GM19238 (cell line): ENCODE measurements around the gene C19orf12.

Experiments used
- DNase-seq: peaks from one replicate; pipeline ENCODE4 v3.0.0; 2011; ENCODE audit warnings: low spot score; ENCODE audit not compliant: insufficient read length

C19orf12 gene

DNA sequence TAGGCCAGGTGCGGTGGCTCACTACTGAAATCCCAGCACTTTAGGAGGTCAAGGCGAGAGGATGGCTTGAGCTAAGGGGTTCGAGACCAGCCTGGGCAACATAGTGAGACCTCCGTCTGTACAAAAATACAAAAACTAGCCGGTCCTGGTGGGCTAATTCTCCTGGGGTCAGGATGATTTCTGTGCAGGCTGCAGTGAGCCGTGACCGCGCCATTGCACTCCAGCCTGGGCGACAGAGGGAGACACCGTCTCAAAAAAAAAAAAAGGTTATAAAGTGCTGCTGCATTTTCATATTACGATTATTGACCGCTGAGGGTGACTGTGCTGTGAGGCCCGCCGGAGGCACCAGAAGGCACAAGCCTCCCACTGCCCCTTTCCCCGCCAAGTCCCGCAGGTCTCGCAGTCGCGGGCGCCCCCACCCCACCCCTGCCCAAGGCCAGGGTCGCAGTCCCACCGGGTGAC, 50.3 kb downstream of the C19orf12 start:
- DNase-seq, result no peak

DNA sequence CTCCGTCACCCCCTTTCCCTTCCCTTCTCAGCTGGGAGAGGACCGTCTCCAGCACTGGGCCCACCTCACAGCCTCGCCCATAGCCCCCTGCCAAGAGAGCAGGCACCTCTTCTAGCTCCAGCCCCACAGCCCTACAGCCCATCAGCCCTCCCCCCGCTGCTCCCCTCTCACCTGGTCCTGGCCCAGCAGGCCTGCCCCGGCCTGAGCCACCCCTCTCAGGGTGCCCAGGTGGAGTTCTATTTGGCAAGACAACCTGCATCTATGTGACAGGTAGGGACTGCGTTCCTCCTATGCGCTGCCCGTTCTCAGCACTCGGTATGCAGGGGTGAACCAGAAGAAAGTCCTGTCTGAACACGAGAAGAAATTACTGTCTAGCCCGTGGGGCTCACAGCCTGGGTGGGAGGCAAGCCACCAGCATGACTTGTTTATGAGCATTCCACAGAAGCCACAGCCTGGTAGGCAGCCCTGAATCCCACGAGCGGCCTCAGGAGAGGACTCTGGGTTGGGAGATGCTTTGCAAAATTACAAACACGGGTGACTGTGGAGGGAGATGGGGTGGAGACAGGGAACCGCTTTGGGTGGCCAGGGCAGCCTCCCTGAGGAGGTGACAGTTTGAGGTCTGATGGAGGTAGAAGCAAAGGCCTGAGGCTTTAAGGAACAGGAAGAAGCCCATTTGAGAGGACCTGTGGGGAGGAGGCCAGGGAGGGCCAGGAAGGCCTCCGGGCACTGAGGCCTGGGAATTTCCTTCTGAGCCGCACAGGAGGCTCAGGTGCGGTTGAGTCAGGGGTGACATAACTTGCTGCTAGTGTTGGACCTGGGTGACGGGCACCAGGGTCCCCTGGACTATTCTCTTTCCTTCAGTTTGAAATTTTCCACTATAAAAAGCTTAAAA, 51.0 kb downstream of the C19orf12 start:
- DNase-seq, result no peak

GRCh38 chr19:29662604-29663404, 52.3 kb downstream of the C19orf12 start:
- no peak for DNase-seq

- no peak for DNase-seq
Measured at GRCh38 chr19:29662278-29662603, 52.8 kb downstream of the C19orf12 start.

GRCh38 chr19:29660835-29661234, 54.2 kb downstream of the C19orf12 start:
- no peak for DNase-seq

DNA sequence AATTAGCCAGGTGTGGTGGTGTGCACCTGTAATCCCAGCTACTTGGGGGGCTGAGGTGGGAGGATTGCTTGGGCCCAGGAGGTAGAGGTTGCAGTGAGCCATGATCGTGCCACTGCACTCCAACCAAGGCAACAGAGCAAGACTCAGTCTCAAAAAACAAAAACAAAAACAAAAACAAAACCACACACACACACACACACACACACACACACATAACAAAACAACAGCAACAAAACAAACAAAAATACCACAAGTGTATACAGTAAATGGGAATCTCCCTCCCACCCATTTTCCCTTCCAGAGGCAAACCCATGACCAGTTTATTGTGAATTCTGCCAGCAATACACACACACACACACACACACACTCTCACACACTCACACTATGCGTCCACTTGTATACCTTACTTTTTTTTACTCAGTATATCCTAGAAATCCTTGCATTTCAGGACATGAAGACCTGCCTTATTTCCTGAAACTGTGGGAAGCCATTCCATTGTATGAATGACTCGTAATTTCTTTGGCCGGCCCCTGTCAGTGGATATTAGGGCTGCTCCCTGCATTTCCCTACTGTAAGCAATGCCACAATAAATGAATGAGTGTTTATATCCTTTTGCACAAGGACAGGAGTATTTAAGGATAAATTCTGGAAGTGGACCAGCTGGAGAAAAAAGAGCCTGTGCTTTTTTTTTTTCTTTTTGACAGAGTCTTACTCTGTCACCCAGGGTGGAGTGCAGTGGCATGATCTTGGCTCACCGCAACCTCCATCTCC, 56.7 kb downstream of the C19orf12 start:
- DNase-seq, result no peak

- DNase-seq, result no peak
Measured at GRCh38 chr19:29655648-29656335, 59.3 kb downstream of the C19orf12 start.

DNA sequence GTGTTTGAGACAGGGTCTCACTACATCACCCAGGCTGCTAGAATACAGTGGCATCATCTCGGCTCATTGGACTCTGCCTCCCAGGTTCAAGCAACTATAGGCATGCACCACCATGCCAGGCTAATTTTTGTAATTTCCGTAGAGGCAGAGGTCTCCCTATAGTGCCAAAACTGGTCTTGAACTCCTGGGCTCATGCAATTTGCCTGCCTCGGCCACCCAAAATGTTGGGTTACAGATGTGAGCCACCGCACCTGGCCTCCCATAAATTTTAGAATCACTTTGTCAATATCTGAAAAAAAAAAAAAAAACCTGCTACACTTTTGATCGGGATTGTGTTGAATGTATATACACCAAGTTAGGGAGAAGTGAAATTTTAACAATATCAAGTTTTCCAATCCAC, 61.7 kb downstream of the C19orf12 start:
- no peak for DNase-seq

DNA sequence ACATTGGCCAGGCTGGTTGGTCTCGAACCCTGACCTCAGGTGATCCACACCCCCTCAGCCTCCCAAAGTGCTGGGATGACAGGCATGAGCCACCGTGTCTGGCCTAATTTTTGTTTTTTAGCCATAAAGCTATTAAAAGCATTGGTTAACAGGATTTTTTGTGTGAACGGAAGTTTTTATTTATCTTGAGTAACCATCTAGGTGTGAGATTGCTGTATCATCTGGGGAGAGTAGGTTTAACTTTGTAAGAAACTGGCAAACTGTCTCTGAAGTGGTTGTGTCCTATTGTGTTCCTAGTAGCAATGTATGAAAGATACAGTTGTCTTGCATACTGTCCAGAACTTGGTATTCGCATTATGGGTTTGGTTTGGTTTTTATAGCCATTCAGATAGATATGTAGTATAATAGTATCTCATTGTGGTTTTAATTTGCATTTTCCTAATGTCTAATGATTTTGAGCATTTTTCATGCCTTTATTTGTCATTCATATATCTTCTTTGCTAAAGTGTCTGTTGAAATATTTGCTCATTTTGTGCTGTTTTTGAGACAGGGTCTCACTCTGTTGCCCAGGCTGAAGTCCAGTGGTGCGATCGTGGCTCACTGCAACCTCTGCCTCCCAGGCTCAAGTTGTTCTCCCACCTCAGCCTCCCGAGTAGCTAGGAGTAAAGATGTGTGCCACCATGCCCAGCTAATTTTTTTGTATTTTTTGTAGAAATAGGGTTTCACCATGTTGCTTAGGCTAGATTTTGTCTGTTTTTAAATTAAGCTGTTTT, 63.3 kb downstream of the C19orf12 start:
- no peak for DNase-seq

GRCh38 chr19:29650772-29651387, 64.2 kb downstream of the C19orf12 start:
- no peak for DNase-seq
